GM21360 (cell line): ENCODE measurements around the gene SYT8.

ENCODE experiments used
- ATAC-seq: cut with Tn5 transposase; IDR thresholded peaks from one replicate; pipeline ENCODE4 v1.9.1; 2021; ENCODE audit warnings: mild to moderate bottlenecking, moderate library complexity; ENCODE audit not compliant: unreplicated experiment

Gene SYT8

GRCh38 chr11:1857064-1857463 is 22.3 kb downstream of the SYT8 start:
- ATAC-seq = no peak

GRCh38 chr11:1858154-1858553 is 23.4 kb downstream of the SYT8 start:
- no peak for ATAC-seq

- ATAC-seq = no peak
Observed at GRCh38 chr11:1858576-1858975, 23.8 kb downstream of the SYT8 start.

- no peak for ATAC-seq
Observed at GRCh38 chr11:1859004-1859403, 24.2 kb downstream of the SYT8 start.

GRCh38 chr11:1860108-1860507 is 25.3 kb downstream of the SYT8 start:
- no peak for ATAC-seq

- ATAC-seq = no peak
Observed at GRCh38 chr11:1861435-1862411, 26.9 kb downstream of the SYT8 start.

- no peak for ATAC-seq
Observed at GRCh38 chr11:1862588-1863351, 28.0 kb downstream of the SYT8 start.

- ATAC-seq = no peak
Observed at GRCh38 chr11:1863352-1864216, 28.8 kb downstream of the SYT8 start.

- no peak for ATAC-seq
Observed at GRCh38 chr11:1864231-1864630, 29.4 kb downstream of the SYT8 start.

- ATAC-seq = no peak
Observed at GRCh38 chr11:1864831-1865665, 30.3 kb downstream of the SYT8 start.

- ATAC-seq = no peak
Observed at GRCh38 chr11:1866226-1866625, 31.4 kb downstream of the SYT8 start.

- ATAC-seq = no peak
Observed at GRCh38 chr11:1866776-1867175, 32.0 kb downstream of the SYT8 start.

- no peak for ATAC-seq
Observed at GRCh38 chr11:1867381-1867780, 32.6 kb downstream of the SYT8 start.

- ATAC-seq = no peak
Observed at GRCh38 chr11:1868056-1868635, 33.4 kb downstream of the SYT8 start.

- no peak for ATAC-seq
Observed at GRCh38 chr11:1868636-1869291, 34.0 kb downstream of the SYT8 start.

GRCh38 chr11:1869427-1870325 is 34.9 kb downstream of the SYT8 start:
- no peak for ATAC-seq

GRCh38 chr11:1870326-1870696 is 35.5 kb downstream of the SYT8 start:
- ATAC-seq = no peak
